HEK293T (cell line): ENCODE results near the gene CFAP100.

Experiments used
- CTCF ChIA-PET: fragments of 350-600 bp; formaldehyde crosslinking; extraction: SDS; loops from one replicate; lab custom pipeline; 2021; ENCODE audit warnings: antibody characterized with exemption, inconsistent platforms; lab: Yijun Ruan, JAX
- POLR2A ChIA-PET: fragments of 350-600 bp; formaldehyde crosslinking; extraction: SDS; loops from one replicate; lab custom pipeline; 2020; ENCODE audit warnings: antibody characterized with exemption, inconsistent platforms; lab: Yijun Ruan, JAX
- DNase-seq: peaks from one replicate; pipeline ENCODE4 v3.0.0; 2012; ENCODE audit warnings: mixed read lengths; ENCODE audit errors: extremely low spot score
- ARNT ChIP-seq: fragments of 450-650 bp; IDR thresholded peaks from 2 replicates; pipeline ENCODE4 v1.6.1; 2017; ENCODE audit warnings: mild to moderate bottlenecking
- BHLHE40 ChIP-seq: fragments of 450-650 bp; IDR thresholded peaks from 2 replicates; pipeline ENCODE4 v1.6.1; 2016; ENCODE audit warnings: mild to moderate bottlenecking, moderate library complexity, borderline replicate concordance
- CTBP1 ChIP-seq: fragments of 450-650 bp; IDR thresholded peaks from 2 replicates; pipeline ENCODE4 v1.6.1; 2016; ENCODE audit warnings: borderline replicate concordance
- ELF4 ChIP-seq: fragments of 450-650 bp; IDR thresholded peaks from 2 replicates; pipeline ENCODE4 v1.6.1; 2017; ENCODE audit warnings: antibody characterized with exemption
- FOXA1 ChIP-seq: fragments of 450-650 bp; IDR thresholded peaks from 2 replicates; pipeline ENCODE4 v1.6.1; 2016; ENCODE audit warnings: mild to moderate bottlenecking
- FOXK2 ChIP-seq: fragments of 450-650 bp; IDR thresholded peaks from 2 replicates; pipeline ENCODE4 v1.6.1; 2016; ENCODE audit warnings: mild to moderate bottlenecking
- FOXM1 ChIP-seq: fragments of 450-650 bp; IDR thresholded peaks from 2 replicates; pipeline ENCODE4 v1.6.1; 2017; ENCODE audit warnings: mild to moderate bottlenecking, borderline replicate concordance
- HDGF ChIP-seq: fragments of 450-650 bp; IDR thresholded peaks from 2 replicates; pipeline ENCODE4 v1.6.1; 2017; ENCODE audit warnings: antibody characterized with exemption, borderline replicate concordance
- L3MBTL2 ChIP-seq: fragments of 450-650 bp; conservative IDR thresholded peaks from 2 replicates; pipeline ENCODE4 v1.6.1; 2016; ENCODE audit warnings: mild to moderate bottlenecking
- LEF1 ChIP-seq: fragments of 450-650 bp; IDR thresholded peaks from 2 replicates; pipeline ENCODE4 v1.6.1; 2017; ENCODE audit warnings: mild to moderate bottlenecking, borderline replicate concordance
- NFRKB ChIP-seq: fragments of 450-650 bp; IDR thresholded peaks from 2 replicates; pipeline ENCODE4 v1.6.1; 2016; ENCODE audit warnings: mild to moderate bottlenecking, moderate library complexity
- PKNOX1 ChIP-seq: fragments of 450-650 bp; IDR thresholded peaks from 2 replicates; pipeline ENCODE4 v1.6.1; 2016
- SP1 ChIP-seq: fragments of 450-650 bp; IDR thresholded peaks from 2 replicates; pipeline ENCODE4 v1.6.1; 2017
- SUZ12 ChIP-seq: fragments of 450-650 bp; IDR thresholded peaks from 2 replicates; pipeline ENCODE4 v1.6.1; 2016; ENCODE audit warnings: mild to moderate bottlenecking
- TARDBP ChIP-seq: fragments of 450-650 bp; IDR thresholded peaks from 2 replicates; pipeline ENCODE4 v1.6.1; 2016
- ZNF384 ChIP-seq: fragments of 450-650 bp; IDR thresholded peaks from 2 replicates; pipeline ENCODE4 v1.6.1; 2016

CFAP100 gene

GRCh38 chr3:126413693-126414080, 19.0 kb downstream of the CFAP100 start:
- CTCF ChIA-PET, result no interaction called here
- POLR2A ChIA-PET, result no interaction called here
- TF ChIP-seq FOXK2 (no peak), ELF4 (no peak), BHLHE40 (no peak), PKNOX1 (no peak), HDGF (no peak), ZNF384 (no peak), TARDBP (no peak), SP1 (no peak), L3MBTL2 (no peak), SUZ12 (no peak), FOXM1 (no peak), NFRKB (no peak), FOXA1 (no peak), LEF1 (no peak), CTBP1 (no peak), ARNT (no peak)
- no peak for DNase-seq

DNA sequence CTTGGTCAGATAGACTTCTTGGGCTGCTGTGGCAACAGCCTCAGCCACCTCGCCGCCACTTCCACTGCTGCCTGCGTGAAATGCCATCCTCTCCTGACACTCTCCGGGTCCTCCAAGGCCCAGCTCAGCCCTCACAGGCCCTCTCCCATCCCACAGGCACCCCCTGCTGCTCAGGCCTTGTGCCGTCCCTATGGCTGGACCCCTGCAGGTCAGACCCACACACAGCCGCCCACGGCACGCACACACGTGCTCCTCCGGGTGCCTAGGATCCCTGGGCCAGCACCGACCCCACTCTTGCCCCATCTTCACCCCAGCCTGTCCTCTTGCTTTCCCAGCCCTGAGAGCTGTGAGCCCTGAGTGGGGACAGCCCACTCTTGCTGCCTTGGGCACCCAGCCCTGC, 19.7 kb downstream of the CFAP100 start:
- TF ChIP-seq PKNOX1 (no peak), HDGF (no peak), FOXA1 (no peak), BHLHE40 (no peak)
- POLR2A ChIA-PET, result no interaction called here
- no peak for DNase-seq
- CTCF ChIA-PET, result no interaction called here

DNA sequence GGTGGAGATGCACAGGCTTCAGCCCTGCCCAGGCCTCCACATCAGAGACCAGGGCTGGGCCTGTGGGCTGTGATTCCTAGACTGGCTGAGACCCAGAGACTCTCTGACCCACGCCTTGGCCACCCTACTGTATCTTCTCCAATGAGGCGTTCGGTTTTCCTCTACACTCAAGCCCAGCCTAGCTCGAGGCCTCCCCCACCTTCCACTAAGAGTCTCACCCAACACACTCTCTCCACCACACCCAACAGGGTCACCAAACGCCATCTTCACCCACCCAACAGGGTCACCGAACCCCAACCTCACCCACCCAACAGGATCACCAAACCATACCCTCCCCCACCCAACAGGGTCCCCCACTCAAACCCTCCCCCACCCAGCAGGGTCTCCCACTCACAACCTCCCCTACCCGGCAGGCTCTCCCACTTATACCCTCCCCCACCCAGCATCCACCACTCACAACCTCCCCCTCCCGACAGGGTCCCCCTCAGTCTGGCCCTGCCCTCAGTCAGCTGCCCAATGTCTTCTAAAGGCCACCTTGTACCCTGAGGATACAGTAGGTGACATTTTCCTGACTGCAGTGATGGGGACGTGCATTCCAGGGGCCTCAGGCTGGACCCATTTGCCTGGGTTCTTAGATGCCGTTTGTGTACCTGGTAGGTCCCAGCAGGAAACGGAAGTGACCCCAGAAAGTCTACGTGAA, 20.4 kb downstream of the CFAP100 start:
- no peak for DNase-seq
- ChIA-PET CTCF (no interaction called here), POLR2A (no interaction called here)
- TF ChIP-seq CTBP1 (no peak), FOXA1 (no peak), ELF4 (no peak), SP1 (no peak), L3MBTL2 (no peak), PKNOX1 (no peak), LEF1 (no peak), FOXM1 (no peak), HDGF (no peak), BHLHE40 (no peak)

DNA sequence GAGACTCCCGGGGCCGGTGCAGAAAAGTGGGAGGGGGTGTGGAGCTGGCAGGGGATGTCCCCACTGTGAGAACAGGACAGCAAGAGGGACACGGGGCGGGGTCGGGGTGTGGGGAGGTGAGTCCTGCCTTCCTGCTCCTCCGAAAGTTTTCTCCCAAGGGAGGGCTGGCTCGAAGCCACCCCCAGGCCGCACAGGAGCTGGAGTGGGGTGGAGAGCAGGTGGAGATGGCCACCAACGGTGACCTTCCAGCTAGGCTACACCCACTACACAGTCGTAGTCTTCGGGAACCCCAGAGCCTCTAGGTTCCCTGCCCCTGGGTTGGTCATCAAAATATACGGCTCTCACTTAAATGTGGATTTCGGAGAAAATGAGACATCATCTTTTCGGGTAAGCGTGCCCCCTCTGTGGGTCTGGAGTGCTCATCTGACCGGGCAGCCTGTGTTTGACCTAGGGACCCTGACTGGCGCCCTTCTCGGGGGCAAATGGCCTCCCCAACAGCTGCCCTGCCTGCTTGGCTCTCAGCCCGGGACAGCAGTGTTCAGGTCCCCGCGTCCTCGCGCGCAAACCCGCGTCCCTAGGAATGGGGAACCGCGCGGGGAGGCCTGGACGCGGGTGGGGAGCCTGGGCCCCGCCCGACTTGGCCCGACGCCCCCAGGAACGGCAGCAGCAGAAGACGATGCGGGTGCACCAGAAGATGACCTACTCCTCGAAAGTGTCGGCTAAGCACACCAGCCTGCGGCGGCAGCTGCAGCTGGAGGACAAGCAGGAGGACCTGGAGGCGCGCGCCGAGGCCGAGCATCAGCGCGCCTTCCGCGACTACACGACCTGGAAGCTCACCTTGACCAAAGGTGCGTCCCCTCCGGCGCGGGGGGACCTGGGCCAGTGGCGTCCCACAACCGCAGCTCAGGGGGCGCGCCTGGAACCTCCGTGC, 21.2 kb downstream of the CFAP100 start:
- ChIA-PET POLR2A (no interaction called here), CTCF (no interaction called here)
- TF ChIP-seq LEF1 (no peak), ELF4 (no peak), FOXA1 (no peak), TARDBP (no peak), BHLHE40 (no peak), ARNT (no peak), HDGF (no peak), L3MBTL2 (no peak), SUZ12 (no peak), PKNOX1 (no peak), SP1 (no peak)
- DNase-seq, result no peak

DNA sequence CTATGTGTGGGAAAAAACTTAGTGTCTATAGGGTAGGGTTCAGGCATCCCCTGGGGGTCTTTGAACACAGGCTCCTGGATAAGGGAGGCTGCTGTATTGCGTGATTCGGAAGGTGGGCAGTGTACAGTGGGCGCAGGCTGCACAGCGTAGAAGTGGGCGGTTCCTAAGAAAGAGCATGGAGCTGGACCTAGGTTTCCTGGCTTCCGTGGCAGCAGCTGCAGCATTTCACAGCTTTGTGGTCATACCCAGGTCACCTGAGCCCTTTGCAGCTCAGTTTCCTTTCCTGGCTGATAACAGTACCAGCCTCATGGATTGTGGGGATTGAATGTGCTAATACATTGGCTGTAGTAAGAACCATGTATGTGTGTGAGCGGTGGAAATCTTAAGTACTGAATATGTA, 22.2 kb downstream of the CFAP100 start:
- TF ChIP-seq ARNT (no peak), BHLHE40 (no peak), ZNF384 (no peak), TARDBP (no peak), PKNOX1 (no peak), CTBP1 (no peak), HDGF (no peak), L3MBTL2 (no peak), SP1 (no peak), LEF1 (no peak), FOXK2 (no peak), SUZ12 (no peak), ELF4 (no peak), NFRKB (no peak)
- no peak for DNase-seq
- ChIA-PET POLR2A (no interaction called here), CTCF (no interaction called here)
